NCI-H69 (cell line): ENCODE results near the gene IFT57.
"Not testable (repeated sequence)": the region's sequence is repeated elsewhere in the genome, so short reads cannot be mapped to it uniquely, and the experiment has no call there.

ENCODE experiments used
- DNase-seq: peaks from one replicate; lab custom pipeline; 2025; lab: John Stamatoyannopoulos, UW

Gene IFT57

DNA sequence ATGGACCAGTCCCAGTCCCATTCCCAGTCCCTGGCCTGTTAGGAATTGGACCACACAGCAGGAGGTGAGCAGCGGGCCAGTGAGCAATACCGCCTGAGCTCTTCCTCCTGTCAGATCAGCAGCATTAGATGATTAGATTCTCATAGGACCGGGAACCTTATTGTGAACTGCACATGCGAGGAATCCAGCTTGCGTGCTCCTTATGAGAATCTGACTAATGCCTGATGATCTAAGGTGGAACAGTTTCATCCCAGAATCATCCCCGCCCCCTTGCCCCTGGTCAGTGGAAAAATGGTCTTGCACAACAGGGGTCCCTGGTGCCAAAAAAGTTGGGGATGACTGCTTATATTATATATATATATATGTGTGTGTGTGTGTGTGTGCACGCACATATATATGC, 63.1 kb downstream of the IFT57 start:
- no peak for DNase-seq

DNA sequence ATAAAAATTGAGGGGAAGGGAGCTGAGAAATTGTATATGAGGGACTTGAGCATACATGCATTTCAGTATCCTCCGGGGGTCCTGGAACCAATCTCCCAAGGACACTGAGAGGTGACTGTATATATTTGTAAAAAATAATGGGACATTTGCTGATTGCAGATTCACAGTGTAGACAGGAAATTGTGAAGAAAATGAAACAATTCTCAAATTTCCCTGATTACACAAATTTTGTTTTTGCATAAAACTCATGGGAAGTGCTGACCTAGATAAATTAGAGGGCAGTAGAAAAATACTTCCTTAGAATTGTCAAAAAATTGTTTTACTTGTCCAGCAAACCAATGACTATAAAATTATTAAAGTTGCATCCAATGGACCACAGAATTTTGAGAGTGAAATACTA, 64.0 kb downstream of the IFT57 start:
- no peak for DNase-seq

DNA sequence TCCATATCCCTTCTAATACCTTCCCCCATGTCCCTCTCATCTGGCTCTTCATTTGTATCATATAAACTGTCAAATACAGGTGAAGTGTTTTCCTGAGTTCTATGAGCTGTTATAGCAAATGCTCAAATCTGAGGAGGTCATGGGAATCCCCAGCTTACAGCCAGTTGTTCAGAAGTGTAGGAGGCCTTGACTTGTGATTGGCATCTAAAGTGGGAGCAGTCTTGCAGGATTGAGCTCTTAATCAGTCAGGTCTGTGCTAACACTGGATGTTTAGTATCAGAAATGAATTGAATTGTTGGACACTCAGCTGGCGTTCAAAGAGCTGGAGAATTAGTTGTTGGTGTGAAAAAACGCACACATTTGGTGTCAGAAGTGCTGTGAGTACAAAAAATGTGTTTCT, 65.0 kb downstream of the IFT57 start:
- no peak for DNase-seq

DNA sequence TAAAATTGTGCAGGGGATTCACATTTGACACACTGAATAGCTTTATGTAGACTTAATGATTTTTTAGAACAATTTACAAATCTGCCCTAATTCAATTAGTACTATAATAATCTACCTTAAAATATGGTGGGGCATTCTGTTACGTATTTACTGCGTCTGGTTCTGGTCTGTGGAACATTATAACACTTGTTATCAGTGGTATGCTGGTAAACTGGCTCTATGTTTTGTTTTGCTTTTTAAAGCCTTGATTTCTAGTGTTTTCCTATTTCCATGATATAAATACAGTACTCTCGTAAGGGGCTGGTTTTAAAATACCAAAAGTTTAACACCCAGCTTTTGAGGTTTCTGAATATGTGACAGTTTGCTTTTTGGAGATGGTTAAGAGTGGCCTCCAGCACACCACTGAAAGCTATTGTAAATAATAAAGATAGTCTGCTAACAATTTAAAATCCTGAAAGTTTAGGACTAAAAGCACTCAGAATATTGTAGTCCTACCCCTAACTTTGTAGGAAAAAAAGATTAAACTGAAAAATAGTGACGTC, 65.8 kb downstream of the IFT57 start:
- no peak for DNase-seq

DNA sequence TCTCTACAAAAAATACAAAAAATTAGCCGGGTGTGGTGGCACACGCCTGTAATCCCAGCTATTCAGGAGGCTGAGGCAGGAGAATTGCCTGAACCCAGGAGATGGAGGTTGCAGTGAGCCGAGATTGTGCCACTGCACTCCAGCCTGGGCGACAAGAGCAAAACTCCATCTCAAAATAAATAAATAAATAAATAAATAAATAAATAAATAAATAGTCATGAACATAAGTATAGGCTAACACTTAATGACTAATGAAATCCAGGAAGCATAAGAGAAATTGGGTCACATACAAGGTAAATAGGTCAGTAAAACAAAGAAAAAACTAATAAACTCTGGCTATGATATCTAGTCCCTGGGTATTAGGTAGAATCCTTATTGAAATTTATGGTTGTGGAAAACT, 66.6 kb downstream of the IFT57 start:
- not testable (repeated sequence) for DNase-seq

DNA sequence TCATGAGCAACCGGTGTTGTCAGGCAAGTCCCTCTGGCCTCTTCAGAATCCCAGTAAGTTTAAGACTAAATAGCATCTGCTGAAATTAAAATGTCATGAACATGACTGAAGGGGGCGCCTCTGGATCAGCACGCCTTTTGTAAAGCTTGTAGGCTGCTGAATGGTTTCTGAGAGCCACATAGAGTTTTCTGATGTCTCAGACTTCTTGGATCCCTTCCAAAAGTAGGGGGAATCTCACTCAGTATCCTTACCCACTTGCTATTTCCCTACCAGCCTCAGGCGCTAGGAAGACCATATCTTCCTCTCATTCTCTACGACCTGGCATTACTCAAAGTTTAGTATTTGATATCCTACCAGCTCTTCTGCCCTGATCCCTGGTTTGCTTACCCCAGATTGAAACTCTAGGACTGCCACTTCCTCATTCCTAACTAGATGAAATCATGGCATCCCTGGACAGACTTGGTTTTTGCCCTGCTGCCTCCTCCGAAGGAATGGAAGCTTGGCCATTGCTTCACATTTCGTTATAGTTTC, 68.7 kb downstream of the IFT57 start:
- peak; percentile 84 for DNase-seq

DNA sequence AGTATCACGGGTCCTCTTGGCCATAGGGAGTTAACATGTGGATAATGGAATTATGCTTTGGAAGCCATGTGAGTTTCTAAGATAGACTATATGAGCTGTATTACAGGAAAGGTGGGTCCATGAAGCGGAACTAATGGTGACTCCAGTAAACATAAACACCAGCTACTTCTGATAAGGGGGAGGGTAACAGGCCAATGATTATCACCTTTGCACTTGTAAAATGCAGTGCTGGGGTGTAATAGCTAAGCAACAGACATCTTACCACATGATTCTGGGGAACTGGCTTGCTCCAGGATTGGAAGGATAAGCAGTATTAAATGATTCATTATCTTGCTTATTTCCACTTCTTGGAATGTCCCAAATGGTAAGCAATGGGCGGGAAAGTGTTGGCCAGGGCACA, 70.0 kb downstream of the IFT57 start:
- DNase-seq, result no peak

DNA sequence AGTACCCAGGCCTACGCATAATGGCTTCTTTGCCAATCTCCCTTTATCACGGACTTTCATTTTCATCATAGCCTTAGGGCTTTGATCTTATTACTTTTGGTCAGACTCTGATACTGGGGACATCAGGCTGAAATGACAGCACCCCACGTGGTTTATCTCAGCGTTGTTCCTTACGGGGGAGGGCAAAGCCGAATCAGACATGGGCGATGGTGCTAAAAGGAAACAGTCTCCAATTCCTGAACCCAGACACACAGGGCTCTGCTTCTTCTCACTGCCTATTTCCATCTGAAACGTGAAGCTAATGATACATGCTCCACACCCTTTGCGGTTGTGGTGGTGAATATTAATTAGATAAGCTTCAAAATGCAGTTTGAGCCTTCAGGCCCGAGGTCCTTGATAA, 72.0 kb downstream of the IFT57 start:
- no peak for DNase-seq

DNA sequence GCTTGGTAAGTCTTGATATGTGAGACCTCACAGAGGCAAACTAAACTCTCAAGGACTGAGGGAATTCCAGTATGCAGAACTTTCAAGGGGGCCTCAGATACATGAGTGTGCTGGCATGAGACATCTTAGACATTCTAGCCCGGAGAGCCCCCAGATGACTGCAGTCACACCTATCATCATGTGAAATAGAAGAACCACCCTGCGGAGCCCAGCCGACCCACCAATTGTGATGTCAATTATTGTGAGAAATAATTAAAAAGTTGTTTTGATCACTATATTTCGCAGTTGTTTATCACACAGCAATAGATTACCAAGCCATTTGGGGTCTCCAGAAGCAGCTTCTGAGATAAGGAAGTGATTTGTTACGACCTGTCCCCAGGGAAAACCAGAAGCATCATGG, 76.1 kb downstream of the IFT57 start:
- DNase-seq, result no peak

DNA sequence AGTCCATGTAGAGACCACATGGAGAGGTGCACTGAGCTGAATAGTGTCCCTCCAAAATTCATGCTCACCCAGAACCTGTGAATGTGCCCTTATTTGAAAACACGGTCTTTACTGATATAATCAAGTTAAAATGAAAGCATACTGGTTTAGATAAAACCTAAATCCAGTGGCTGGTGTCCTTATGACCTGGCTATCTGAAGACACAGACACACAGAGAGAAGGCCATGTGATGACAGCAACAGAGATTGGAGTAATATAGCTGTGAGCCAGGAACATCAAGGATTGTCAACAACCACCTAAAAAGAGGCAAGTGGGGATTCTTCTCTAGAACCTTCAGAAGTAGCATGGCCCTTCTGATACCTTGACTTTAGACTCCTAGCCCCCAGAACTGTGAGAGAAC, 76.6 kb downstream of the IFT57 start:
- DNase-seq, result no peak

DNA sequence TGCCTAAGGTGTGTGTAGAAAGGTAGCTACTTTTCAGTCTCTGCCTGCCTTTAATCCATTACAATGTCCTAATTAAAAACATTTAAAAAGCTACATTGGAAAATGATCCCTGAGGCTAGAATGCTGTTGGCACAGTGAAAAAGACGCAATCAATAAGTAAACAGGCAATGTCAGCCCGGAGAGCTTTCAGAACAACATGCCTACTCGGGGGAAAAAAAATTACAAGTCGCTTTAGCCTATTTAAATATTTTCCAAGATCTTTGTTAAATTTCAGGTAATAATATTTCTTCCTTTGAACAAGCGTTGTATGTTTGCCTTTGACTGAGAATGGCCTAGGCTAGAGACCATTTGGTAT, 84.8 kb downstream of the IFT57 start:
- DNase-seq, result peak; percentile 66

DNA sequence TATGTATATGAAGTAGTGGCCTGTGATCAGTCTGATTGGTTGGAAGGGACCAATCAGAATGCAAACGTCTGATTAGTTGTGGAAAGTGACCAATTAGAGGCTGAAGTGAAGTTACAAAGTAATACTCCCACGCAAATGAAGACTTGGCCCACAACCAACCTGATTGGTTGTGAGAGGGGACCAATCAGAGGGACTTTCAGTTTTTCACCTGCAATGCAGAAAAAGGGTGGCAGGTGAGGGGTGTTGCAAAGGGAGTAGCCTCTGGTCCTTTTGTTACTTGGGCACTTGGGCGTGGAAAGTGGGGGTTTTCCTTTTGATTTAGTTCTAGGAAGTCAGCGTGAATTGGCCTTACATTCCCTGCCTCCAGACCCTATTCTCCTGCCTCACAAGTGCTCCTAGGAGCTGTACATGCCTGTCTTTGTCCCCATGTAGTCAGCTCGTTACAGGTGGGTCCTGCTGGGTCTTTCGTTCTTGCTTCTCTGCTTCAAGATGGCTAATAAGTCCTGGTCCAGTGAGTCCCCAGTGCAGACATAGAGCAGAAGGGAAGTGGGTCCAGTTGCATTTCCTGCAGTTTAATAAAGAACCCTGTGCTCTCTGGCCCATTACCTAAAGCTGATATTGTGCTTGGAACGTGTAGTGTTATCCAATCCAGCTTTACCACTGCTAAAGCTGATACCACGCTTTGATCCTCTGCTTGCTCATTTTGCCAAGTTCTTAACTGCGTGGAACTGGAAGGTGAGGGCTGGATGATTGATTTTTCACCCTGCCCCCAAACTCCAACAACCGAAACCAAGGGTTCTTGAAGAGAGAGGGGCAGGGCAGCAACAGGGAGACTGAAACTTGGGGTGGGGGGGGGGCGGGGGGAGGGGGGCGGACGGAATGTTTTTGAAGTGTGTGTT, 85.4 kb downstream of the IFT57 start:
- peak; percentile 66 for DNase-seq

DNA sequence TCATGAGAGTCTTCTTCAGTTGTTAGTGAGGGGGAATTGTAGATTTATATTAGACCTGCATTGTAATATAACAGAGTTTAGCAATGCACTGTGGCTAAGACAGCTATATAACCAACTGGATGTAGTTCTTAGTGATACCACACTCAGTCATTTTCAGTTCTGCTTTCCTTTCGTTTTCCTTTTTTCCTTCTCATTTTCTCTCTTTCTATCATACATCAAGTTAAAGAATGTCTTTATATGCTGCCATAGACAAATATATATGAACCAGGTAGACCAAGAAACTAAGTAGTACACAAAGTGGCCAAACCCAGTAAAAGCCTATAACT, 87.7 kb downstream of the IFT57 start:
- no peak for DNase-seq

DNA sequence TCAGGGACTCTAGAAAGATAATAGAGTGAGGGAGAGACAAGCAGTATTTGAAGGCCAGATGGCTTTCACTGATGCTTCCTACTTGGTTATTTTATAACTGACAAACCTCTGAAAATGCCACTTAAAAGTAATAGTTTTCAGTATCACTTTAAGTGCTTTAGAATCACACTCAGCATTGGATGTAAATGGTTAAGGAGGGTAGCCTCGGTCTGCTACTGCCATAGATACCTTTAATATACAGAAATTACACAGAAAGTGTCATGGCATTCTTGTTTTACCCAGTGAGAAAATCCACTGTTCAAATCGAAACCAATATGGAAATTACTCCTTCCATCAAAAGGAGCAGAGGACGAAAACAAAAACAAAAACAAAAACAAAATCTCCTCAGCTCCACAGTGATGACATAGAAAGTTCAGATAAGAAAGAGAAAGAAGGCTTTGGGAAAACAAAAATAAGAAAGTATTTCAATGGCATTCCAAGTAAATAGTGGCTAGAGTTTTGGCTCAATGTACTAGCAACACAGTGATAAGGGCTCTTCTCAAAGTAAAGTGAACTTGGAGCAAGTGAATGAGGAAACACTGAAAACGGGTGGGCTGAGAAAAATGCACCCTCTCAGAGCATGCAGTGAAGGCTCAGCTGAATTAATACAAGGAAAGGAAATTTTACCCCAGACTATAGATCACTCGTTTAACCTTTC, 88.2 kb downstream of the IFT57 start:
- no peak for DNase-seq

DNA sequence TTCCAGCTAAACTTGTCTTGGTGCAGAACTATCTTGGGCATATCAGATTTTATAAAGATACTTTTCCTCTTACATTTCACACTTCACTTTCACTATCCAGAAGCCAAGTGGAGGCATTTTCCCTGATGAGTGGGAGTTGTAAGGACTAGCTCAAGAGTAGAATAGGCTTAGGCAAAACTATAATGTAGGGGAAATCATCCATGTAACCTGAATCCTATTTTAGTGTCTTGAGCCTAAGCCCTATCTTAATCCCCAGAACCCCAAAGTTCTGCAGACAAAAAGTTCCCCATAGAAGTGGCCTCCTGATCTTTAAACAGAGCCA, 89.2 kb downstream of the IFT57 start:
- no peak for DNase-seq

DNA sequence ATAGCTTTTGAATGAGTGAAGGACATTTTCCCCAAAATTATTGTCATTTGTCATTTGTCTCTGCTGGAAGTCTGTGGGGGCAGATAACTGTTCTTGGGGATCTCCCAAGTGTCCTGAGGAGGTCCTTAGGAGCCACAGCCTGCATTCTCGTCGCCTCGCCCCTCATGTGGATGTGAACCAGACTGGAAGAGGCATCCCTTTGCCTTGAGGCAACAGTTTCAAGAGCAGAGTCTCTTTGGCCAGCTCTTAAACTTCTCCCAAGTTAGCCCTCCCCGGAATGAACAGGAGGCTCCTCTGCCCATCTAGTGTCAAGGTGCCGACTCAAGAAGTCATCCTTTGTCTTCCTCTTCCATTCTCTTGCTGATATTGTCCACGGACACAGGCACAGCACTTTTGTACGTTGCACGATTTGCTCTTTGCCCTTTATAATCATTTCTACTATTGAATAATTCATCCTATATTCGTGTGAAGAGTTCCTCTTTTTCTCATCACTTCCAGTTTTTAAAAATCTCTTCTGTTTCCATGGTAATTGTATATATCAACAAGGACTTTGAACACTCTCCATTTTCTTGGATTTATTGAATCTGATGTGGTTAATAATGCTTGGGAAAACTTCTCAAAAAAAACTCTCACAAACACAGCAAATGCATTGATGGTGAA, 90.6 kb downstream of the IFT57 start:
- DNase-seq, result no peak

DNA sequence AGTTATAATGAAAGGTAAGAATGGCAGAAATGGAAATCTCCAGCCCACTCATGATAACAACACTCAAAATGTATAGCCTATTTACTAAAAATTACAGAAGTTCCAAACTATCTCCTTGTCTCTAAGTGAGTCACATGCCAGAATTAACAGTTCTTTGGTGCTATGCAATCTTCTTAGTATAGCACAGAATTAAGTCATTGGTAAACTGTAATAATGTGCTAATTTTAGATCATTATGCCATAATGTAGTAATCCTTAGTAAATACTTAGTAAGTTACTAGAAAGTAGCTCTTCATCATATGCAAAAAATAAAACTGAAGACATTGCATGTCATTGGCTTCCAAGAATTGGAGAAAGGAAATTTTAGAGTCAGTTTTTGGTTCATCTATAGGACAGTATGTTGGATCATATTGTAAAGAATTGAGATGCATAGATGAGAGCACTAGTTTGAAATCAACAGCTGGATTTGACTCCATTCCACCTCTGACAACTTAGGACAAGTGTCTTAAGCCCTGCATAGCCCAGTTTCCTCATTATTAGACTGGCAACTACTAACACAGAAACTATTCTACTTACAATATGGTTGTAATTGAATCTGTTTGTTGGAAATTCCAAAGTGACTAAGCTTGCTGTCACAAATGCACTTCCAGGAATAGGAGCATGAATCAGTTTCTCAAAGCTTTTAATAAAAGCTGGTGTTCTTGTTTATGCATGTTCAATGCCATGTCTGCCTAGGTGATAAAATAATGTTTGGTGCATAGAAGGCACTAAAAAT, 91.3 kb downstream of the IFT57 start:
- peak; percentile 21 for DNase-seq

DNA sequence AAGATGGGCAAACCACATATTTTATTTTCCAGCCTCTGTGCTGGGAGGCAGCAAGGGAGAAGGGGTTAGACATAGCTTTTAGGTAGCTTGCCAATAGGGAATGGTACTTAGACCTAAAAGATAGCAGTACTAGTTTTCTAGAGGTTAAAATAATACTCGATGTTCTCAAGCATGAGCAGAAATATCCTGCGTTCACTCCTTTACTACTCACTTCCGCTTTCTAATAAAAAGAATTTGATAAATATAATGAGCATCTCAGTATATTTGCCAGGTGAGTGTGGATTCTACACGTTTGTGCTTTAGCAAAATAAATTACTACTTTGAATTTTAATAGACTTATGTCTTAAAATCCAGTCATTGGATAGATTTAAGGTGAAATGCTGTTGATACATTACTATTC, 92.0 kb downstream of the IFT57 start:
- no peak for DNase-seq

DNA sequence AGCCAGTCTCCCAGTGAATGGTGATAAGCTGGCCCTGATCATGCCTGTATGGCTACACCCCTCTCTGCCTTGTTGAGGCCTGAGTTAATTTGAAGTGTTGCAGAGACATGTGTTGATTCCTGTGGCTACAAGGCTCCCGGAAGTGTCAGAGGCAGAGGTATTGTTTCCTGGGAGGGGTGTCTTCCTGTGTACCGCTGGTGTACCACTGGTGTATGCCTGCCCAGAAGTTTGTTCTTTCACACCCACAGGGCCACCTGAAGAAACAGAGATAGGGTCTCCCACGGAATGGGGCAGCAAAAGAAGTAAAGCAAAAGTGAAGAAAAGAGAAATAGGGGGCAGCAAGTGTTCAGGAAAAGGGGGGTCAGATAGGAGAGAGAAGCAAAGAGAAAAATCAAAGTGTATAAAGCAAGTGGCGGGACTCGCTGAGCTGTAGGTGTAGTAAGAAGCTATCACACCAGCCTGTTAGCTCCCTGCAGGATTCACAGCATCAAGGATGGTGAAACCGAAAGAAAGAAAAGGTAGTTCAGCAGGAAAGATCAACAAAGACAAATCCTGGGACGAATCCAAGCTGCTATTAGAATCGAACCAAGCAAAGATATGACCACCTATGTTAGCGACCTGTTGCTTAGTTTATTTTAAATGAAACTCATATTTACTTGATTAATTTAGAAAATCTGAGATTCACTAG, 94.8 kb downstream of the IFT57 start:
- peak; percentile 7 for DNase-seq

DNA sequence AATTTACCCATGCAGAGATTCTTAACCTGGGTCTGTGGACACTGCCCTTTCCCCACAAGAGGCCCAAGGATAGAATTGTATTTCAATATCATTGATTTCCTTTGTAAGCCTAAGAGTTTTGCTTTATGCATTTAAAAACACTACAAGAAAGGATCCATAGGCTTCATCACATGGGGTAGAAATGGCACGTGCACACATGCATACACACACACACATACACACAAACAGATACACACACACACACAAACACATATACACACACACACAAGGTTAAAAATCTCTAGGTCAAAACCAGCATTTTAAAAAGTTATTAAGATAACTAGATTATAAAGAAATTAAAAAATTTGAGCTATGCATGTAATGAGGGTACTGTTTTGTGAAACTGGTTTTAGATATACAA, 95.9 kb downstream of the IFT57 start:
- no peak for DNase-seq

DNA sequence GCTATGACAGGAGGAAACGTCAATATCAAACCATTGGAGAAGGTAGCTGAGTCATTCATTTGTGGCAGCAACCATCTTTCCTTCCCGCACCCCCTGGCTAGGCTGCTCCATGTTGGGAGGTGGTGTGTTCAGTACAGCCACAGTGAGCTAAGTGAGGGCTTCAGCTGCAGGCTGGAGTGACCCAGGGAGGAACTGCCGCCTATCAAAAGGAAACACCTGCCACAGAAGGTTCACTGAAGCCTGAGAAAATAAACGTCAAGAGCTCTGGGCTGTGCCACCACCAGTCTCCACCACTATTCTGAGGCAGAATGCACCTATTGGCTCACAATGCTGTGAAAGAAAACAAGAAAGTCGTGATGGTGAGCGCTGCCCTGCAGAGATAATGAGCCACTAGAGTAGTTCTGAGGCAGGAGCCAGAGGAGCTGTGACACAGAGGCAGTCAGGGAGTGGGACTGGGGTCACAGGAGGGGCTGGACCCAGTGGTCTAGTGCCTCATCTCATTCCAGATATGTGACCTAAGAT, 96.6 kb downstream of the IFT57 start:
- DNase-seq, result peak; percentile 94
